K562 (cell line): ENCODE data around the gene RNF223. TPM values are rescaled to one million over a fixed set of nuclear protein-coding genes. Genes with fewer than 3 reads are reported as not detected.

Experiments used
- ARID4B ChIP-seq: sonication (generic); formaldehyde crosslinking; IDR thresholded peaks from 2 replicates; pipeline ENCODE4 v1.8.0; 2022; ENCODE audit warnings: mild to moderate bottlenecking, missing genetic modification reagents
- CBFA2T2 ChIP-seq: fragments of 450-650 bp; conservative IDR thresholded peaks from 2 replicates; pipeline ENCODE4 v1.6.1; 2017; ENCODE audit warnings: mild to moderate bottlenecking
- CBFB ChIP-seq: sonication (generic); formaldehyde crosslinking; IDR thresholded peaks from 2 replicates; pipeline ENCODE4 v1.4.0; 2020; ENCODE audit warnings: mild to moderate bottlenecking, missing genetic modification reagents
- CHD4 ChIP-seq: fragments of 200-600 bp; sonication (generic); IDR thresholded peaks from 3 replicates; pipeline ENCODE4 v1.6.1; 2012; ENCODE audit warnings: low read depth, mild to moderate bottlenecking, mixed read lengths, low read length, inconsistent platforms; ENCODE audit not compliant: insufficient read depth, insufficient replicate concordance, poor library complexity, severe bottlenecking
- E2F6 ChIP-seq, 2 experiments: IDR thresholded peaks; 2 replicates each; pipeline ENCODE4 v1.6.1; 2011; ENCODE audit warnings: borderline replicate concordance in 1 of 2, control low read depth in 1 of 2, low read depth in 1 of 2, low read length in 1 of 2, mild to moderate bottlenecking in 1 of 2, mixed read lengths in 1 of 2, moderate library complexity in 1 of 2; ENCODE audit not compliant: insufficient read depth in 1 of 2, insufficient read length in 1 of 2, poor library complexity in 1 of 2, severe bottlenecking in 1 of 2; ENCODE audit errors: extremely low read depth in 1 of 2
- EHMT2 ChIP-seq: fragments of 450-650 bp; IDR thresholded peaks from 2 replicates; pipeline ENCODE4 v1.6.1; 2018; ENCODE audit warnings: antibody characterized with exemption
- FOXJ2 ChIP-seq: fragments of 200-800 bp; sonication (Bioruptor generic); IDR thresholded peaks from 2 replicates; pipeline ENCODE4 v1.6.1; 2016; ENCODE audit warnings: missing genetic modification characterization, missing compliant biosample characterization
- HOMEZ ChIP-seq: fragments of 250-450 bp; sonication (Bioruptor Pico); IDR thresholded peaks from 2 replicates; pipeline ENCODE4 v1.4.0; 2020; ENCODE audit warnings: mild to moderate bottlenecking, moderate library complexity
- MAZ ChIP-seq, 2 experiments: fragments of 450-650 bp in 1 of 2; sonication (generic) in 1 of 2; formaldehyde crosslinking; IDR thresholded peaks in 1 of 2; conservative IDR thresholded peaks in 1 of 2; 2 replicates each; pipeline versions ENCODE4 v1.4.0 to v1.5.0; 2020; ENCODE audit warnings: mild to moderate bottlenecking in 1 of 2, missing genetic modification reagents in 1 of 2
- MTF1 ChIP-seq: fragments of 250-450 bp; sonication (Bioruptor Pico); IDR thresholded peaks from 2 replicates; pipeline ENCODE4 v1.9.0; 2021; ENCODE audit warnings: moderate library complexity, mild to moderate bottlenecking, inconsistent platforms, borderline replicate concordance
- PHF20 ChIP-seq: fragments of 450-650 bp; IDR thresholded peaks from 2 replicates; pipeline ENCODE4 v1.6.1; 2018; ENCODE audit not compliant: partially characterized antibody
- POLR2A ChIP-seq: fragments of 450-650 bp; conservative IDR thresholded peaks from 2 replicates; pipeline ENCODE4 v1.6.1; 2016
- SLC30A9 ChIP-seq: fragments of 250-450 bp; sonication (Bioruptor Pico); IDR thresholded peaks from 2 replicates; pipeline ENCODE4 v1.8.0; 2022; ENCODE audit warnings: mild to moderate bottlenecking, moderate library complexity
- ZC3H8 ChIP-seq: fragments of 450-650 bp; IDR thresholded peaks from 2 replicates; pipeline ENCODE4 v1.6.1; 2017
- ZNF586 ChIP-seq: fragments of 450-650 bp; formaldehyde crosslinking; conservative IDR thresholded peaks from 2 replicates; pipeline ENCODE4 v1.4.0; 2020; ENCODE audit warnings: mild to moderate bottlenecking, moderate library complexity
- polyA plus RNA-seq, 8 experiments: library from polyadenylated mRNA; depleted of rRNA in 4 of 8; stranded (reverse) in 5 of 8; unstranded in 3 of 8; fragments of >200 nt; fragmentation: Nextera tagmentation in 2 of 8; fragmentation: Illumina TruSeq in 1 of 8; extraction: Ambion mirVana in 2 of 8; extraction: Trizol in 1 of 8; gene quantifications; 2 replicates each; pipeline versions ENCODE4 v1.2.1 to v1.2.3, GENCODE V29; 2011 to 2014; ENCODE audit warnings: inconsistent platforms in 1 of 8, missing spikeins in 1 of 8
- total RNA-seq, 7 experiments: library from RNA; depleted of rRNA in 6 of 7; stranded (reverse); fragments of >200 nt in 6 of 7; fragmentation: Illumina TruSeq in 2 of 7; extraction: Trizol in 2 of 7; gene quantifications; 2 replicates each; pipeline versions ENCODE4 v1.2.1 to v1.2.3, GENCODE V29; 2011 to 2021; ENCODE audit warnings: low replicate concordance in 1 of 7
- TF ChIP-seq, protein P1 (sequence below): IDR thresholded peaks from 2 replicates; pipeline ENCODE4 v1.6.1; 2011; ENCODE audit warnings: borderline replicate concordance, low read depth, mild to moderate bottlenecking, moderate library complexity, low read length; ENCODE audit not compliant: insufficient read depth, poor library complexity, severe bottlenecking
- TF ChIP-seq, protein P2 (sequence below): fragments of 250-450 bp; sonication (Bioruptor Pico); IDR thresholded peaks from 2 replicates; pipeline ENCODE4 v1.8.0; 2021; ENCODE audit warnings: borderline replicate concordance, mild to moderate bottlenecking, moderate library complexity; ENCODE audit not compliant: poor library complexity, severe bottlenecking

RNF223 gene
- total and polyA plus RNA-seq, 9 of the 15 experiments (the other 6 are each of a cell fraction or from before 2014, with no cell fraction given): 0.04 to 0.32 TPM; not detected in 7

GRCh38 chr1:1067860-1068516 lies 6.1 kb downstream of the RNF223 start (continued):
- TF ChIP-seq E2F6 (IDR thresholded peaks at IDR 0.05; ENCODE audit: borderline replicate concordance in 1 of 2, extremely low read depth in 1 of 2, insufficient read depth in 1 of 2, insufficient read length in 1 of 2, low read depth in 1 of 2, low read length in 1 of 2, poor library complexity in 1 of 2, severe bottlenecking in 1 of 2) (no peak), MAZ (CRISPR knock-in tag; conservative IDR thresholded peaks at IDR 0.05 in 1 of 2, IDR thresholded peaks at IDR 0.05 in 1 of 2) (0 out of 4 replicates have a peak, but pooled peaks of 1 of the 2 experiments have one; percentile 28), PHF20 (peak; percentile 35), ZNF586 (CRISPR knock-in tag) (no peak), HOMEZ (CRISPR knock-in tag) (no peak), CBFA2T2 (peak; percentile 28), POLR2A (no peak), MTF1 (CRISPR knock-in tag) (no peak), CBFB (CRISPR knock-in tag) (0 out of 2 replicates have a peak, but pooled peaks have one; percentile 8), SLC30A9 (no peak), ZC3H8 (no peak), CHD4 (no peak), EHMT2 (no peak), FOXJ2 (tag) (no peak), ARID4B (no peak; the same call in none of the 2 replicates)
- TF ChIP-seq, protein P1, sequence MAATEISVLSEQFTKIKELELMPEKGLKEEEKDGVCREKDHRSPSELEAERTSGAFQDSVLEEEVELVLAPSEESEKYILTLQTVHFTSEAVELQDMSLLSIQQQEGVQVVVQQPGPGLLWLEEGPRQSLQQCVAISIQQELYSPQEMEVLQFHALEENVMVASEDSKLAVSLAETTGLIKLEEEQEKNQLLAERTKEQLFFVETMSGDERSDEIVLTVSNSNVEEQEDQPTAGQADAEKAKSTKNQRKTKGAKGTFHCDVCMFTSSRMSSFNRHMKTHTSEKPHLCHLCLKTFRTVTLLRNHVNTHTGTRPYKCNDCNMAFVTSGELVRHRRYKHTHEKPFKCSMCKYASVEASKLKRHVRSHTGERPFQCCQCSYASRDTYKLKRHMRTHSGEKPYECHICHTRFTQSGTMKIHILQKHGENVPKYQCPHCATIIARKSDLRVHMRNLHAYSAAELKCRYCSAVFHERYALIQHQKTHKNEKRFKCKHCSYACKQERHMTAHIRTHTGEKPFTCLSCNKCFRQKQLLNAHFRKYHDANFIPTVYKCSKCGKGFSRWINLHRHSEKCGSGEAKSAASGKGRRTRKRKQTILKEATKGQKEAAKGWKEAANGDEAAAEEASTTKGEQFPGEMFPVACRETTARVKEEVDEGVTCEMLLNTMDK: no peak
- TF ChIP-seq, protein P2, sequence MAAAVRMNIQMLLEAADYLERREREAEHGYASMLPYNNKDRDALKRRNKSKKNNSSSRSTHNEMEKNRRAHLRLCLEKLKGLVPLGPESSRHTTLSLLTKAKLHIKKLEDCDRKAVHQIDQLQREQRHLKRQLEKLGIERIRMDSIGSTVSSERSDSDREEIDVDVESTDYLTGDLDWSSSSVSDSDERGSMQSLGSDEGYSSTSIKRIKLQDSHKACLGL (CRISPR knock-in tag): no peak
